ENCODE data around the gene LIPC.

DNA sequence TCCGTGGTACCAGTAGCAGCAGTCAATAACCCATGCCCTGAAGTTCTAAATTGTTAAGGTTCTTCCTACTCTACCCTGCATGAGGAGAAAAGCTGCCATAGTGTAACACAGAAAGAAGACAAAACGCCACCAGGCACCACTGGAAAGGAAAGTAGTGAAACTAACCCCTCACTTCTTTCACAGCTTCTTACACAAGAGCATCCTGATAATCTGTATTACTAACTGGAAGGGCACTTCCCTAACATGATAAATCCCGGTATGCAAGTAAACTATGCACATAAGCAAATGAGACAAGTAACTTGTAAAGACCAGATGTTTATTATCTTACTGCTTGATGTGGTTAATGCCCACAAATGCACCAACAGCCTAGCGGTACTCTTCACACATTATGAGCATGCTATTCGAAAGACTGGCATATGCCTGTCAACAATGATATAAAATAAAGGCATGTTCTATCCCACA, 176.4 kb downstream of the LIPC start:
- no peak for TF ChIP-seq CTCF (IDR thresholded peaks at IDR 0.05)
- TF ChIP-seq POLR2A (IDR thresholded peaks at IDR 0.05) = no peak
- no peak for TF ChIP-seq POLR2AphosphoS5 (IDR thresholded peaks at IDR 0.05)

All from sigmoid colon (tissue), 4 donors.